K562 (cell line): ENCODE measurements around the gene NOL12. TPM values are rescaled to one million over a fixed set of nuclear protein-coding genes. Genes with fewer than 3 reads are reported as not detected.

Experiments
- ATAC-seq: fragments of 200-7000 bp; cut with Tn5 transposase; 3 replicates; pipeline ENCODE4 v1.9.1; 2020; ENCODE audit warnings: moderate library complexity
- BruUV-seq: library from RNA; stranded (reverse); fragments of 400-500 nt; replicated peaks from 2 replicates; lab custom pipeline; 2021; lab: Mats Ljungman, UMichigan
- CTCF ChIA-PET: fragments of 300-600 bp; formaldehyde crosslinking; extraction: SDS; loops from one replicate; lab custom pipeline; 2021; ENCODE audit warnings: low intra/inter-chr PET ratio; lab: Yijun Ruan, JAX
- POLR2A ChIA-PET: fragments of 300-600, 350-650 bp; sonication (Branson Sonifier 250); formaldehyde crosslinking; extraction: SDS; loops from one replicate; lab custom pipeline; 2021; ENCODE audit warnings: antibody characterized with exemption, inconsistent platforms; lab: Yijun Ruan, JAX
- DNase-seq, 4 experiments: peaks; one replicate each; pipeline versions ENCODE4 v3.0.0 to v3.0.0-alpha.2; 2011 to 2018; ENCODE audit warnings: low spot score in 3 of 4, mixed read lengths in 3 of 4; ENCODE audit errors: extremely low read depth in 1 of 4
- FAIRE-seq: peaks from 2 replicates; lab custom pipeline; 2011; peaks lifted over from hg19 to GRCh38; lab: Jason Lieb, UNC
- H2AFZ ChIP-seq: 2 replicates; pipeline ENCODE4 v1.6.0; 2011; ENCODE audit warnings: low read depth, low read length, control low read depth, inconsistent platforms
- H3K27ac ChIP-seq: fragments of 200-600 bp; 3 replicates; pipeline ENCODE4 v1.8.0; 2011; ENCODE audit warnings: low read depth, mild to moderate bottlenecking, control low read depth, inconsistent platforms, low read length, moderate library complexity, mixed read lengths; ENCODE audit errors: extremely low read depth
- H3K27me3 ChIP-seq, 2 experiments: fragments of 300-600 bp in 1 of 2; 2 replicates in 1 of 2; 3 replicates in 1 of 2; pipeline versions ENCODE4 v1.6.0 to v1.8.0; 2011; ENCODE audit warnings: inconsistent platforms in 2 of 2, low read length in 2 of 2, mild to moderate bottlenecking in 1 of 2, mixed read lengths in 1 of 2, moderate library complexity in 1 of 2; ENCODE audit not compliant: control insufficient read depth in 2 of 2, insufficient read depth in 2 of 2
- H3K36me3 ChIP-seq: fragments of 300-600 bp; 3 replicates; pipeline ENCODE4 v1.8.0; 2011; ENCODE audit warnings: mild to moderate bottlenecking, low read length, inconsistent platforms; ENCODE audit not compliant: control insufficient read depth, insufficient read depth
- H3K4me1 ChIP-seq, 2 experiments: fragments of 200-600 bp in 1 of 2; replicated peaks in 1 of 2; 2 replicates in 1 of 2; 3 replicates in 1 of 2; pipeline versions ENCODE4 v1.5.1 to v1.8.0; 2011; ENCODE audit warnings: inconsistent platforms in 2 of 2, low read length in 2 of 2, mild to moderate bottlenecking in 1 of 2, mixed read lengths in 1 of 2, moderate library complexity in 1 of 2; ENCODE audit not compliant: control insufficient read depth in 2 of 2, insufficient read depth in 2 of 2
- H3K4me2 ChIP-seq: 2 replicates; pipeline ENCODE4 v1.6.1; 2011; ENCODE audit warnings: low read length, control low read depth, inconsistent platforms, mixed read lengths; ENCODE audit not compliant: insufficient read depth
- H3K4me3 ChIP-seq: fragments of 200-600 bp; sonication (generic), shearing (Covaris generic); 2 replicates; pipeline ENCODE4 v1.5.1; 2016; ENCODE audit warnings: control low read depth, inconsistent platforms
- H3K79me2 ChIP-seq: fragments of 200-600 bp; 3 replicates; pipeline ENCODE4 v1.8.0; 2011; ENCODE audit warnings: low read length, inconsistent platforms; ENCODE audit not compliant: control insufficient read depth, insufficient read depth
- H3K9ac ChIP-seq, 2 experiments: 2 replicates each; pipeline versions ENCODE4 v1.6.0 to v1.6.1; 2011; ENCODE audit warnings: low read depth in 2 of 2, low read length in 2 of 2, control low read depth in 1 of 2, inconsistent platforms in 1 of 2, mild to moderate bottlenecking in 1 of 2, mixed read lengths in 1 of 2; ENCODE audit not compliant: insufficient read depth in 1 of 2
- H3K9me1 ChIP-seq: one replicate; pipeline ENCODE4 v1.6.0; 2011; ENCODE audit warnings: inconsistent platforms, mild to moderate bottlenecking, low read length, moderate library complexity; ENCODE audit not compliant: control insufficient read depth, insufficient read depth
- H3K9me3 ChIP-seq: replicated peaks from 2 replicates; pipeline ENCODE4 v1.5.1; 2011; ENCODE audit warnings: low read depth, low read length, inconsistent platforms; ENCODE audit not compliant: control insufficient read depth, insufficient read depth
- H4K20me1 ChIP-seq: replicated peaks from 2 replicates; pipeline ENCODE4 v1.6.1; 2011; ENCODE audit warnings: low read length, inconsistent platforms, mixed read lengths; ENCODE audit not compliant: control insufficient read depth, insufficient read depth
- BRD4 ChIP-seq: fragments of 200-600 bp; sonication (generic); IDR thresholded peaks from 2 replicates; pipeline ENCODE4 v1.6.1; 2017; ENCODE audit warnings: inconsistent platforms
- KDM4B ChIP-seq, 2 experiments: fragments of 450-650 bp in 1 of 2; sonication (generic) in 1 of 2; IDR thresholded peaks; 2 replicates each; pipeline ENCODE4 v1.6.1; 2016 to 2017; ENCODE audit warnings: borderline replicate concordance in 2 of 2, antibody characterized with exemption in 1 of 2, low read depth in 1 of 2, mild to moderate bottlenecking in 1 of 2
- ZNF655 ChIP-seq: fragments of 250-450 bp; sonication (Bioruptor Pico); IDR thresholded peaks from 2 replicates; pipeline ENCODE4 v1.5.0; 2021
- ZNF75A ChIP-seq: fragments of 450-650 bp; formaldehyde crosslinking; IDR thresholded peaks from 2 replicates; pipeline ENCODE4 v1.4.0; 2020; ENCODE audit warnings: mild to moderate bottlenecking
- WGBS: fragments of 100-300 bp; shearing (Covaris generic); methylation state at CpG from one replicate; pipeline ENCODE4 v1.1.6; 2016; ENCODE audit warnings: low coverage, mixed read lengths; ENCODE audit not compliant: insufficient coverage; ENCODE audit errors: missing lambda C conversion rate; 5-methylcytosine and 5-hydroxymethylcytosine counted together
- in situ Hi-C: fragments of 300-500 bp; cut with MboI; formaldehyde crosslinking; loops from 4 replicates; pipeline ENCODE4 v1.15.0; 2018; ENCODE audit warnings: inconsistent platforms, mixed read lengths
- intact Hi-C: fragments of 100-400 bp; cut with micrococcal nuclease; formaldehyde crosslinking; loops from 2 replicates; pipeline ENCODE4 v1.14.2; 2022
- polyA plus RNA-seq, 8 experiments: library from polyadenylated mRNA; depleted of rRNA in 4 of 8; stranded (reverse) in 5 of 8; unstranded in 3 of 8; fragments of >200 nt; fragmentation: Nextera tagmentation in 2 of 8; fragmentation: Illumina TruSeq in 1 of 8; extraction: Ambion mirVana in 2 of 8; extraction: Trizol in 1 of 8; gene quantifications; 2 replicates each; pipeline versions ENCODE4 v1.2.1 to v1.2.3, GENCODE V29; 2011 to 2014; ENCODE audit warnings: inconsistent platforms in 1 of 8, missing spikeins in 1 of 8
- total RNA-seq, 7 experiments: library from RNA; depleted of rRNA in 6 of 7; stranded (reverse); fragments of >200 nt in 6 of 7; fragmentation: Illumina TruSeq in 2 of 7; extraction: Trizol in 2 of 7; gene quantifications; 2 replicates each; pipeline versions ENCODE4 v1.2.1 to v1.2.3, GENCODE V29; 2011 to 2021; ENCODE audit warnings: low replicate concordance in 1 of 7

NOL12 gene
- total and polyA plus RNA-seq, 9 of the 15 experiments (the other 6 are each of a cell fraction or from before 2014, with no cell fraction given), result 2.8 to 40.9 (median 28.5) TPM

GRCh38 chr22:37697538-37697835 is 11.3 kb downstream of the NOL12 start (continued):
- TF ChIP-seq ZNF655, result no peak
- TF ChIP-seq KDM4B (IDR thresholded peaks at IDR 0.05; ENCODE audit: borderline replicate concordance in 2 of 2, low read depth in 1 of 2), result no peak

- no peak for DNase-seq
- no peaks in the 10 kb centered on the region for H3K9me1 ChIP-seq
- POLR2A ChIA-PET, result interaction anchor here (0.7 kb wide), 1 partner anchor 15 kb away, joined by 3 read pairs; no protein-coding TSS in a partner anchor
- peaks cover 2 to 10% of the 10 kb centered on the region in 2 experiments; a peak in 3 of 5 replicates for H3K4me1 ChIP-seq
- H3K79me2 ChIP-seq, result no peaks in the 10 kb centered on the region
- BruUV-seq, result no TSS peak
- 0 out of 4 replicates have a peak overlapping the region, but pooled peaks of 1 of the 2 experiments have one; percentile 45 for H3K9ac ChIP-seq
- no peaks in the 10 kb centered on the region for H3K9me3 ChIP-seq
- intact Hi-C loops (no loop called here), in situ Hi-C loops (no loop called here)
- no peak for FAIRE-seq
- H3K27me3 ChIP-seq, result 0 out of 5 replicates have a peak, but pooled peaks cover 0 to 6% of the 10 kb centered on the region in 2 experiments
- H3K36me3 ChIP-seq, result no peaks in the 10 kb centered on the region
- CTCF ChIA-PET, result no interaction called here
- no peak for ATAC-seq
- no peaks in the 10 kb centered on the region for H4K20me1 ChIP-seq
- H3K4me3 ChIP-seq, result no peak overlapping the region
- peak; percentile 91 for TF ChIP-seq ZNF75A
- TF ChIP-seq BRD4, result no peak
- WGBS, result 12% methylated on average over 8 of the region's 8 CpGs
- H3K27ac ChIP-seq, result no peak overlapping the region
- no peak overlapping the region for H2AFZ ChIP-seq
- H3K4me2 ChIP-seq, result no peak overlapping the region
These were observed 15.1 kb downstream of the NOL12 start for GRCh38 chr22:37701141-37701786.
